Activated CD8-positive, alpha-beta memory T cell treated with anti-CD3 and anti-CD28 coated beads for 36 hours (primary cell): ENCODE data around the gene IFITM5. TPM values are rescaled to one million over a fixed set of nuclear protein-coding genes. Genes with fewer than 3 reads are reported as not detected.

Experiments
- CTCF ChIA-PET: fragments of 350-600 bp; sonication (Branson Sonifier 250); formaldehyde crosslinking; loops from one replicate; lab custom pipeline; 2021; ENCODE audit warnings: antibody characterized with exemption; lab: Charles Lee
- POLR2A ChIA-PET: fragments of 350-600 bp; sonication (Branson Sonifier 250); formaldehyde crosslinking; loops from one replicate; lab custom pipeline; 2021; ENCODE audit warnings: antibody characterized with exemption; lab: Charles Lee
- total RNA-seq, 2 experiments: library from RNA; stranded (reverse); gene quantifications; one replicate each; pipeline ENCODE4 v1.2.3, GENCODE V29; 2021

Gene IFITM5
- total RNA-seq, 2 experiments from 2014 or later, result not detected

DNA sequence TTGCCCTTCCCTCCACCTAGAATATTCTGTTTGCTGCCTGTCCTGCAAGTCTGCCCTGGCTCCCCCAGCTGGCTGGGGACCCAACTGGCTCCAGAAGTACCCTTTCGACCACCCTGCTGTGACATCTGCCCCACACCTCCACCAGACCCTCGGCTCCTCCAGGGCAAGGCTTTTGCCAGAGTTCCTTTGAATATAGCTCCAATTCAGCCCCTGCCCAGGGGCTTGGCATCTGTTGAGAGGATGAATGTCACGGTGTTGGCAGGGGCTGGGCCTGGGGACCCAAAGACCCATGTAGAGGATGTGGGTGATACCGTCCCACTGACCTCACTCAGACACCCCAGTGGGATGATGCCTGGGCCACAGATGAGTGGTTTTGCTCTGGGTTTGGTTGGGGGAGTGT lies 17.2 kb downstream of the IFITM5 start:
- POLR2A ChIA-PET, result interaction anchor here (0.7 to 1.1 kb wide), 2 partner anchors 11 to 24 kb away, joined by 3 read pairs; no protein-coding TSS in a partner anchor
- CTCF ChIA-PET, result interaction anchor here (1.0 to 4.8 kb wide), 5 partner anchors 8 to 35 kb away, joined by 3 to 15 read pairs (median 5); no protein-coding TSS in a partner anchor

DNA sequence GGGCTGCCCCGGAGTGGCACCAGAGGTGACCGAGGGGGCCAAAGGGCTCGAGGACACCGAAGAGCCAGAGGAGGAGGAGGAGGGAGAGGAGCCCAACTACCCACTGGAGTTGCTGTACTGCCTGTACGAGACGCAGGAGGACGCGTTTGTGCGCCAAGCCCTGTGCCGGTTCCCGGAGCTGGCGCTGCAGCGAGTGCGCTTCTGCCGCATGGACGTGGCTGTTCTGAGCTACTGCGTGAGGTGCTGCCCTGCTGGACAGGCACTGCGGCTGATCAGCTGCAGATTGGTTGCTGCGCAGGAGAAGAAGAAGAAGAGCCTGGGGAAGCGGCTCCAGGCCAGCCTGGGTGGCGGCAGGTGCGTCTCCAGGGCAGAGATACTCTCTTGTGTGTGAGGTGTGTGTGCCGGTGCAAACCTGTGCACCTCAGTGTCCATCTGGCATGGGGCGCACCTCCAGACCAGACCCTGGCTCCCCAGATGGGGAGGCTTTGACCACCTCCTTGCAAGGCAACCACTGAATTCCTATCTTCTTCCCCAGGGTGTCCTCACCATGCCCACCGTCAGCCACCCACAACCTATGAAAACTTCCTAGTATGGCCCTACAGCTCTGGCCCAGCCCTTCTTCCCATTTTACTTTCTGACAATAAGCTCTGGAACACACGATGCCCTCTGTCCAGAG lies 17.7 kb downstream of the IFITM5 start:
- ChIA-PET POLR2A (interaction anchor here (0.7 to 1.7 kb wide), 4 partner anchors 9 to 74 kb away, joined by 3 to 4 read pairs (median 3); partner anchors contain the start of genes BET1L and RIC8A), CTCF (interaction anchor here (1.0 to 4.8 kb wide), 8 partner anchors 9 to 36 kb away, joined by 3 to 15 read pairs (median 4); no protein-coding TSS in a partner anchor)

DNA sequence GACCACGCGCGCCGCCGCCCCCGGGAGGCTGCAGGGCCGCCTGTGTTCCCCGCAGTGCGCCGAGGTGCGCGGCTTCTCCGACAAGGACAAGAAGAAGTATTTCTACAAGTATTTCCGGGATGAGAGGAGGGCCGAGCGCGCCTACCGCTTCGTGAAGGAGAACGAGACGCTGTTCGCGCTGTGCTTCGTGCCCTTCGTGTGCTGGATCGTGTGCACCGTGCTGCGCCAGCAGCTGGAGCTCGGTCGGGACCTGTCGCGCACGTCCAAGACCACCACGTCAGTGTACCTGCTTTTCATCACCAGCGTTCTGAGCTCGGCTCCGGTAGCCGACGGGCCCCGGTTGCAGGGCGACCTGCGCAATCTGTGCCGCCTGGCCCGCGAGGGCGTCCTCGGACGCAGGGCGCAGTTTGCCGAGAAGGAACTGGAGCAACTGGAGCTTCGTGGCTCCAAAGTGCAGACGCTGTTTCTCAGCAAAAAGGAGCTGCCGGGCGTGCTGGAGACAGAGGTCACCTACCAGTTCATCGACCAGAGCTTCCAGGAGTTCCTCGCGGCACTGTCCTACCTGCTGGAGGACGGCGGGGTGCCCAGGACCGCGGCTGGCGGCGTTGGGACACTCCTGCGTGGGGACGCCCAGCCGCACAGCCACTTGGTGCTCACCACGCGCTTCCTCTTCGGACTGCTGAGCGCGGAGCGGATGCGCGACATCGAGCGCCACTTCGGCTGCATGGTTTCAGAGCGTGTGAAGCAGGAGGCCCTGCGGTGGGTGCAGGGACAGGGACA lies 18.4 kb downstream of the IFITM5 start:
- CTCF ChIA-PET, result interaction anchor here (1.1 to 4.8 kb wide), 7 partner anchors 9 to 31 kb away, joined by 3 to 15 read pairs (median 4); no protein-coding TSS in a partner anchor

DNA sequence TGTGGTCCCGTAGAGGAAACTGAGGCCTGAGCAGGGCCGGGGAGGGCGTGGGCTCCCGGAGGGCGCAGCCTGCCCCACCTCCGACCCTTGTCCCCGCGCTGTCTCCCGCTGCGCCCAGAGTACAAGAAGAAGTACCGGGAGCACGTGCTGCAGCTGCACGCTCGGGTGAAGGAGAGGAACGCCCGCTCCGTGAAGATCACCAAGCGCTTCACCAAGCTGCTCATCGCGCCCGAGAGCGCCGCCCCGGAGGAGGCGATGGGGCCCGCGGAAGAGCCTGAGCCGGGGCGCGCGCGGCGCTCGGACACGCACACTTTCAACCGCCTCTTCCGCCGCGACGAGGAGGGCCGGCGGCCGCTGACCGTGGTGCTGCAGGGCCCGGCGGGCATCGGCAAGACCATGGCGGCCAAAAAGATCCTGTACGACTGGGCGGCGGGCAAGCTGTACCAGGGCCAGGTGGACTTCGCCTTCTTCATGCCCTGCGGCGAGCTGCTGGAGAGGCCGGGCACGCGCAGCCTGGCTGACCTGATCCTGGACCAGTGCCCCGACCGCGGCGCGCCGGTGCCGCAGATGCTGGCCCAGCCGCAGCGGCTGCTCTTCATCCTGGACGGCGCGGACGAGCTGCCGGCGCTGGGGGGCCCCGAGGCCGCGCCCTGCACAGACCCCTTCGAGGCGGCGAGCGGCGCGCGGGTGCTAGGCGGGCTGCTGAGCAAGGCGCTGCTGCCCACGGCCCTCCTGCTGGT lies 19.2 kb downstream of the IFITM5 start:
- CTCF ChIA-PET, result interaction anchor here (1.0 to 4.8 kb wide), 7 partner anchors 8 to 32 kb away, joined by 3 to 15 read pairs (median 4); no protein-coding TSS in a partner anchor

More for the DNA sequence above, 18.4 kb downstream of the IFITM5 start:
- POLR2A ChIA-PET, result interaction anchor here (0.7 to 1.7 kb wide), 3 partner anchors 9 to 74 kb away, joined by 3 to 4 read pairs (median 3); partner anchors contain the start of genes BET1L and RIC8A

DNA sequence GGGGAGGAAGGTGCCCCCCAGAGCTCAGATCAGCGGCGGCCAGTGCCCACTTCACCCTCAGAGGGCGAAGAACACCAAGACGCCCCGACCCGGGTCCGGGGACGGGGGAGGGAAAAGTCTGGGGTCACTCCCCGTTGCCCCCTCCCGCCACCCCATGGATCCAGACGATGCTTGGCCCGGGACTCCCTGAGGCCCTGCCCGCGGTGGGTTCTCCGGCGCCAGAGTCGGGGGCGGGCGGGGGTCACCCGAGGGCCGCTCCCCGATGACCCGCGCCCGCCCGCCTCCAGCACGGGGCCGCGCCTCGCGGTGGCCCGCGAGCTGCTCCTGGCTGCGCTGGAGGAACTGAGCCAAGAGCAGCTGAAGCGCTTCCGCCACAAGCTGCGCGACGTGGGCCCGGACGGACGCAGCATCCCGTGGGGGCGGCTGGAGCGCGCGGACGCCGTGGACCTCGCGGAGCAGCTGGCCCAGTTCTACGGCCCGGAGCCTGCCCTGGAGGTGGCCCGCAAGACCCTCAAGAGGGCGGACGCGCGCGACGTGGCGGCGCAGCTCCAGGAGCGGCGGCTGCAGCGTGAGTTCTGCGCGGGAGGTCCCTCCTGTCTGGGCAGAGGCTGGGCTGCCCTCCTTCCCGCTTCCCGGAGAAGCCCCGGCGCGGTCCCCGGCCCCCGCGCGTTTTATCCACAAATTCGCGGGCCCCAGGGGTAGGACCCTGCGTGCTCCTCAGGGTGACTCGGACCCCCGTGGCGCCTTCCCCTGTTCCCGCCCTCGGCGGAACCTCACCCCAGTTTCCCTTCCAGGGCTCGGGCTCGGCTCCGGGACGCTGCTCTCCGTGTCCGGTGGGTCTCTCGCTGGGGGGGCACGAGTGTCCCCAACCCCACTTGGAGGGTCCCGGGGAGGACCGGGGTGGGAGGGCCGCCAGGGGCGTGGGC lies 20.0 kb downstream of the IFITM5 start:
- POLR2A ChIA-PET, result interaction anchor here (1.3 kb wide), 1 partner anchor 8 kb away, joined by 3 read pairs; no protein-coding TSS in a partner anchor

More for the DNA sequence above, 19.2 kb downstream of the IFITM5 start:
- POLR2A ChIA-PET, result interaction anchor here (1.1 to 1.7 kb wide), 2 partner anchors 10 to 73 kb away, joined by 3 to 4 read pairs; partner anchors contain the start of genes BET1L and RIC8A

DNA sequence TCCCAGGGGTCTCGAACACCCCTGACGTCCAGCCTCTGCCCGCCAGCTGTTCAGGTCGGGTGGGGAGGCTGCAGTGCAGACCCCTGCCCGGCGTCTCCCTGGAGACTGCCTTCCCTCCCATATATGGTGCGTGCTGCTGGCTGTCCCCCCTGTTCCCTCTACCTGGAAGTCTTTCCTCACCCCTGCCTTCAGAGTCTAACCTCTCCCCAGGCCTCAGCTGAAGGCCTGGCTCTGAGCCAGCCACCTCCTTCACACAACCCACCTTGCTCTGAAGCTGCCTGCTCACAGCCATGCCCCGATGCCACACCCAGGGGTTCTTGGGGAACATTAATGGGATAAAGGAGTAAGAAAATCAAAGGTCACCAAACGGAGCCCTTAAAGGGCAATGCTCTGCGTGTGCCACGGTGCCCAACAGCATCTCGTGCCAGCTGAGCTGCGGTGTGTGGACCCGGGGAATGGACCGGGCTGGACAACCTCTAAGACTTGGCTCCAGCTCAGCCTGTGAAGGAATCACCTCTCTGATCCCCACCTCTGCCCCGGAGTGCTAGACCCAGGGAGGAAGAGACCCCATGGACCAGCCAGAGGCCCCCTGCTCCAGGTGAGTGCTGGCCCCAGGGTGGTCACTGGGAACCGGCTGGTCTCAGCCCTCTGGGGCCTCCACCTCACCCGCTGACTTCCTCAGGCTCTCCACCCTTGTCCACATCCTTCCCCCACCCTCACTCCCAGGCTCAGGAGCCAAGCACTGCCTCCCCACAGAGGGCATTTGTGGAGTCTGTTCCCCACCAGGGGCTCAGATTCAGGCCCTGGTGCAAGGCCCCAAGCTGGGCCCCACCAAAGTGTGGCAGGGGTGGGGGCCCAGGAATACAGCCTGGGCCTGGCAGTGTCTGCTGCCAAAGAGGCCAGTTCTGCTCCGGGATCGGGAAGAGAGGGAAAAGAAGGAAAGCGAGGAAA lies 21.1 kb downstream of the IFITM5 start, which contains the start of gene NLRP6:
Gene NLRP6, plus strand, starts transcription at position 407 of the 951 bp plus-strand sequence. Its CDS starts 163 bp downstream, at position 570.
- CTCF ChIA-PET, result interaction anchor here (0.6 to 1.5 kb wide), 8 partner anchors 9 to 34 kb away, joined by 3 to 7 read pairs (median 4); no protein-coding TSS in a partner anchor
- POLR2A ChIA-PET, result interaction anchor here (1.3 kb wide), 1 partner anchor 9 kb away, joined by 3 read pairs; no protein-coding TSS in a partner anchor

More for the DNA sequence above, 20.0 kb downstream of the IFITM5 start:
- CTCF ChIA-PET, result interaction anchor here (0.7 to 4.8 kb wide), 10 partner anchors 7 to 33 kb away, joined by 3 to 15 read pairs (median 4); no protein-coding TSS in a partner anchor

DNA sequence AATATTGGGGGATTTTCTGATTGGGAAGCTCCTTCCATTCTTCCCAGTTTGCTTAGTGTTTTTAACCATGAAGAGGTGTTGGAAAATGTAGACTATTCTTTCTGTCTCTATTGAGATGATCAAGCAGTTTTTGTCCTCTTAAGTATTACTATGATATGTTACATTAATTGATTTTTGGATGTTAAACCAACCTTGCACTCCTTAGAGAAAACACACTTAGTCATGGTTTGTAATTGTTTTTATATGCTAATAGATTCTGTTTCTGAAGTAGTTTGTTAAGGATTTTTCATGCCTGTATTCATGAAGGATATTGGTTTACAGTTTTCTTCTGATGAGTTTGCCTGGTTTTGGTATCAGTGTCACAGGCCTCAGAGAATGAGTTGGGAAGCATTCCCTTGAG lies 23.1 kb downstream of the IFITM5 start:
- CTCF ChIA-PET, result interaction anchor here (0.6 to 0.8 kb wide), 2 partner anchors 10 to 36 kb away, joined by 3 read pairs; no protein-coding TSS in a partner anchor
- POLR2A ChIA-PET, result no interaction called here

DNA sequence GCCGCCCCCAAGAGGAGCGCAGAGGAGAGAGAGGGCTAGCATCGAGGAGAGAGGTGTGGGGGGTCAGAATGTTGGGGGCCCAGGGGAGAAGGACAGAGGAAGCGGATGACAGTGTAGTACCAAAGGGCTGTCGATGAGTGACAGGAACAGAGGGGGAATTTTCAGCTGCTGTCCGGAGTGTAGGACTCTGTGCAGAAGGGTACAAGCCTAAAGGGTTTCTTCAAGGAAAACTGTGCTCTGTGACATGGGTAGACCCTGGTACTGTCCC lies 26.5 kb downstream of the IFITM5 start:
- ChIA-PET POLR2A (no interaction called here), CTCF (interaction anchor here (0.6 to 2.7 kb wide), 2 partner anchors 9 to 91 kb away, joined by 3 to 15 read pairs; no protein-coding TSS in a partner anchor)

DNA sequence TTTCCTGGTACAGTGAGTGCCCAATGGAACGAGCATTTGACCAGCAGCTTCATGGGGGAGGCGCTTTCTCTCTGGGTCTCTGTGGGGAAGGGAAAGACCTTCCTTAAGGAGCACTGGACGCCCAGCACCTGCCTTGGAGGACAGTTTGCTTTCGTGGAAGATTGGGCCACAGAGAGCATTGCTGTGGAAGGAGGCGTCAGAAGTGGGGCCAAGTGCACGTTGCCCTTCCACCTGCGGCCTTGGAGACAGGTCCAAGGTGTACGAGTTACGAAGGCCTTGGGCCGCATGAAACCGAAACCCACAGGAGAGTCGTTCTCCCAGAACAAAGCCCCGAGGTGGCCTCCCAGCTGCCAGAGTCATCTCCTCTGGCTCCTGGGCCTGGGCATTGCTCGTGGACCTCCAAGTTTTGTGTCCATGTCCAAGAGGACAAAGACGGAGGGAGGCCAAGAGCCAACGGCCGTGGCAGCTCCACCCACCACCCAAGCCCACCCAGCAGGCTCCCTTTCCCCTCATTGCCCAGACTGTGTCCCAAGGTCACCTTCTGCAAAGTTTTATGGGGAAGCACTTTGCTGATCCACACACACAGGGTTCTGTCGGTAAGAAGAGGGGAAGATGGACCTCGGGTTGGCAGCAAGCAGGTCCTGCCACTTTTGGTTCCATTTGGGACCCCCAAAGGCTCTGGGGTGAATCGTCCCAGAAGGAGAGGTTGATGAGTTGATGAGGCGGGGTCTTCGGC lies 27.0 kb downstream of the IFITM5 start:
- CTCF ChIA-PET, result interaction anchor here (0.9 to 2.7 kb wide), 2 partner anchors 10 to 29 kb away, joined by 4 to 15 read pairs; no protein-coding TSS in a partner anchor
- POLR2A ChIA-PET, result interaction anchor here (0.5 kb wide), 1 partner anchor 40 kb away, joined by 4 read pairs; no protein-coding TSS in a partner anchor

DNA sequence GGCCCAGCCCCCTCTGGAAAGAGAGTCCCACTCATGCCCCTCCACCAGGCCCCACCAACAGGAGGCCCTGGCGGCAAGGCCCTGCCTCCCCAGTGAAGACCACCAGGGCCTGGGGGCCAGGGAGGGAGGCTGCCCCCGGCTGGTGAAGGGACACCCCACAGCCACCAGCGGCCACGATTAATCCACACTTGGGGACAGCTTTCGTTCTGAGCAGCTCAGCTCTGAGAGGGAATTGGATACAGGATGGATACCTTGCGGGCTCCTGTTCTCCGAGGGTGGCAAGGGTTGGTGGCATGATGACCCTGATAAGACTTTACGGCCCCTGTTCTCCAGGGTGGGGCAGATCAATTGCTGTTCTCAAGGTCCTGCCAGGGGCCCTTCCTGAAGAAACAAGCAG lies 28.0 kb downstream of the IFITM5 start:
- CTCF ChIA-PET, result interaction anchor here (0.9 to 2.7 kb wide), 2 partner anchors 11 to 30 kb away, joined by 4 to 15 read pairs; no protein-coding TSS in a partner anchor
- POLR2A ChIA-PET, result no interaction called here

DNA sequence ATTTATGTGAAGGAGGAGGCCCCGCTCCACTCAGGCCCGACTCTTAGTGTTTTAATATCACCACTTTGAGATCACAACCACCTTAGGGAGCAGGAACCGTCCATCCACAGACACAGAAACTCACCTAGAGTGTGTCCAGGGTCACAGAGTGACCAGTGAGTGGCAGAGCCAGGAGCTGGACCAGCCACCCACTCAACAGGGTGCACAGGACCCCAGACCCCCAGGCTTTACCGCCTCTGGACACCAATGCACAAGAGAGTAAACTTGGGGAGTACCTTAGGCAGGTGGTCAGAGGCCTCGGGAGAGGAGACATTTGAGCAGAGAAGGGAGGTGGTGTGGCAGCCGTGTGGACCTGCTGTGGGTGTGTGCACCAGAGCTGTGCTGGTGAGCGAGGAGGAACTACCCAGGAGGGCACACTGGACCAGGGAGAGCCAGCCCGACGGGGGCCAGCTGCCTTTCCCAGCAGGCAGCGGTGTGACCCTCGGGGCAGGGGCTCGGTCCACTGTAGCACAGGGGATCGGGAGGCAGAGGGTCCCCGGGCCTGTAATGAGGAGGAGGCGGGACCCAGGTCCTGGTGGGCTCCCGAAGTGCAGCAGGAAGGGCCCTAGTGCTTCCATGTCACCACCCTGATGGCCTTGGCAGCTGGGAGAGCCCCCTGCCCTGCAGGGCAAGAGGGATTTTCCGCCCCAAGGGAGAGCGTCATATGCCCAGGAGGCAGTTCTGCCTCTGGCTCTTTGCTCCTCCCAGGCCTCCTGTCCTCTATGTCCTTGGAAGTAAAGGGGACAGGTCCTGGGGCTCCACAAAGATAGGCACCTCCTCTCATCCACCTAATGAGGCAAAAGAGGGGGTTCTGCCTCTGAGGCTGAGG lies 28.6 kb downstream of the IFITM5 start:
- POLR2A ChIA-PET, result no interaction called here
- CTCF ChIA-PET, result interaction anchor here (0.7 to 2.7 kb wide), 2 partner anchors 11 to 20 kb away, joined by 3 to 15 read pairs; no protein-coding TSS in a partner anchor

DNA sequence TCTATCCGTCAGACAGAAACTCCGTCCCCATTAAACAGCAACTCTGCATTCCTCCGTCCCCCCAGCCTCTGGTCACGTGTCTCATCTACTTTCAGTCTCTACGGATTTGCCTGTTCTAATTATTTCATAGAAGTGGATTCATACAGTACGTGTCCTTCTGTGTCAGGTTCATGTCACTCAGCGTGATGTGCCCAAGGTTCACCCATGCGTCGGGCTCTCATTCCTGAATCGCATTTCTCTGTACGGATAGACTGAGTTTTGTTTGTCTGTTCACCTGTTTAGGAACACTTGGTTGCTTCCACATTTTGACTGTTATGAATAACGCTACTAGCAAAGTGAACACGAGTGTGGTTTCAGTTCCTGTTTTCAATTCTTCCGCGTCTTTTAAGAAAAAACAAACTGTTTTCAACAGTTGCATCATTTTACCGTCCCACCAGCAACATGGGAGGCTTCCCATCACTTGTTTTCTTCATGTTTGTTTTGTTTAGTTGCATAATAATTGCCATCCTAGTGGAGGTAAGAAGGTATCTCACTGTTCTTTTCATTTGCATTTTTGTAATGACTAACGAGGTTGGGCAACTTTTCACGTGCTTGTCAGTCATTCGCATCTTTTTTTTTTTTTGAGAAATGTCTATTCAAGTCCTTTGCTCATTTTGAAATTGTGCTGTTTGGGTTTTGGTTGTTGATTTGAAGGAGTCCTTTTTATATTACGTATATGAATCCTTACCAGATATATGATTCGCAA lies 30.0 kb downstream of the IFITM5 start:
- ChIA-PET CTCF (interaction anchor here (1.2 to 2.4 kb wide), 2 partner anchors 61 to 86 kb away, joined by 4 to 7 read pairs; partner anchors contain the start of genes BET1L and RIC8A), POLR2A (interaction anchor here (0.8 to 1.0 kb wide), 4 partner anchors 62 to 456 kb away, joined by 3 to 6 read pairs (median 4); partner anchors contain the start of genes BET1L and RIC8A)

DNA sequence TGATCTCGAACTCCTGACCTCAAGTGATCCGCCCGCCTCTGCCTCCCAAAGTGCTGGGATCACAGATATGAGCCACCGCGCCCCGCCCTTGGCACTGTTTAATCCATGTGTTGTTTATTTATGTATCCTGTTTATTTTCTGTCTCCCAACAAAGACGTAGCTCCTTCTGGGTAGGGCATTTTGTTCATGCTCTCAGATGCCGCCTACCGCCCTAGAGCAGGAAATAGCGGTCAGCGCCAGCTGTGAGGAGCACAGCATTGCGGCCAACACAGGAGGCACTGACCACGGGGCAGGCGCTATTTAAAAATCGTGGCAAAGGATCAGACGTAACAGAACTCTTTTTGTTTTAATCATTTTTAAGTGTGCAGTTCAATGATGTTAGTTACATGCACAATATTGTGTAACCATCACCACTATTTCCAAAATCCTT lies 30.6 kb downstream of the IFITM5 start:
- ChIA-PET CTCF (interaction anchor here (0.6 to 2.4 kb wide), 5 partner anchors 24 to 87 kb away, joined by 3 to 7 read pairs (median 4); partner anchors contain the start of genes BET1L and RIC8A), POLR2A (interaction anchor here (0.8 to 1.4 kb wide), 6 partner anchors 36 to 457 kb away, joined by 3 to 6 read pairs (median 4); partner anchors contain the start of genes BET1L and RIC8A)
